Islet of Langerhans (tissue), 1 donor: ENCODE results near the gene UGT3A1.

ENCODE experiments used
- FAIRE-seq: peaks from one replicate; lab custom pipeline; 2011; peaks lifted over from hg19 to GRCh38; lab: Jason Lieb, UNC

UGT3A1 gene

DNA sequence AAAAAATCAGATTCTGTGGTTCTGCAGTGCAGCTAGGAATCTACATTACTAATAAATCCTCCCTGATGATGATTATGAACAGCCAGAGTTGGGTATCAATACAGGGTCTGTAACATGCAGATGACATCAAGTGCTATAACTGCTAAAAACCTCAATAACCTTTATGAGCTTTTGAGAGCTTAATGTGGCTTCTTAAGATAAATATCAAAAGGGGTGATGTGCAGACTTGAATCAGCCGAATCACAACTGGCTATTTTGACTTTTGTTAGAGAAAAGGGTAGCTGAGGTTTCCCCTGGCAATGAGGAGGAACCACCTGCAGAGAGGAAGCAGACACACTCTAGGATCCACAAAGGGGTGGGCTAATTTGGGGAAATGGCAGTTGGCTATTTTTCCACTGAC lies 83.0 kb downstream of the UGT3A1 start:
- FAIRE-seq = no peak

- no peak for FAIRE-seq
Measured at GRCh38 chr5:35904443-35905132, 86.6 kb downstream of the UGT3A1 start.

DNA sequence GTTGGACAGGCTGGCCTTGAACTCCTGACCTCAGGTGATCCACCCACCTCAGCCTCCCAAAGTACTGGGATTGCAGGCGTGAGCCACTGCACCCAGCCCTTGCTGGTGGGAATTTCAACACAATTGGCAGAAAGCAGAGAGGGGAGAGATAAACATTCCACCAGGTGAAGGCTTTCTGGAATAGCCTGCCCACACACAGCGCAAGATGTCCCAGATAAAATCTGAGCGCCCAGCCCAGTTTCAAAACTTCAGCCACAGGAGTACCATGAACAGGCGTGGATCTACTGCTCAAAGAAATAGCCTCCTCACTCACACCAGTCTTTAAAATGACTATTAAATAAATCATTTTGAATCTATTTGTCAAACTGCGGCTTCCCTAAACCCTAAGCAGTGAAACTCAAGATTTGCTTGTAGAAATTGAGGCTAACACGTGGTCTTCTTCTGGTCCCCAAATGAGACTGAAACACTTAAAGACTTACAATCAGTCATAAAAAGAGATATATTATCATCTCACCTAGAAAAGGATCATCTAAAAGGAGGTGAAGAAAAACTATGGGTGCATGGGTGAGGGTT lies 87.5 kb downstream of the UGT3A1 start:
- no peak for FAIRE-seq

- no peak for FAIRE-seq
Measured at GRCh38 chr5:35902046-35902672, 89.0 kb downstream of the UGT3A1 start.
